GM10248 (cell line): ENCODE data around the gene EQTN.
"Not testable (repeated sequence)": the region's sequence is repeated elsewhere in the genome, so short reads cannot be mapped to it uniquely, and the experiment has no call there.

Experiments used
- CTCF ChIA-PET: fragments of 300-600 bp; sonication (Branson Sonifier 250); formaldehyde crosslinking; extraction: SDS; loops from one replicate; lab custom pipeline; 2021; ENCODE audit warnings: antibody characterized with exemption; lab: Yijun Ruan, JAX
- POLR2A ChIA-PET: fragments of 350-650 bp; sonication (Branson Sonifier 250); formaldehyde crosslinking; extraction: SDS; loops from one replicate; lab custom pipeline; 2020; ENCODE audit warnings: antibody characterized with exemption; lab: Yijun Ruan, JAX
- DNase-seq: peaks from one replicate; pipeline ENCODE4 v3.0.0; 2012; ENCODE audit errors: extremely low spot score
- TF ChIP-seq, protein P1 (sequence below): IDR thresholded peaks from 2 replicates; pipeline ENCODE4 v1.5.1; 2012; ENCODE audit warnings: mild to moderate bottlenecking, low read depth; ENCODE audit errors: extremely low read depth, missing control alignments, control extremely low read depth

Gene EQTN

GRCh38 chr9:27247756-27248155, 49.2 kb downstream of the EQTN start:
- peak; percentile 38 for DNase-seq
- TF ChIP-seq, protein P1, sequence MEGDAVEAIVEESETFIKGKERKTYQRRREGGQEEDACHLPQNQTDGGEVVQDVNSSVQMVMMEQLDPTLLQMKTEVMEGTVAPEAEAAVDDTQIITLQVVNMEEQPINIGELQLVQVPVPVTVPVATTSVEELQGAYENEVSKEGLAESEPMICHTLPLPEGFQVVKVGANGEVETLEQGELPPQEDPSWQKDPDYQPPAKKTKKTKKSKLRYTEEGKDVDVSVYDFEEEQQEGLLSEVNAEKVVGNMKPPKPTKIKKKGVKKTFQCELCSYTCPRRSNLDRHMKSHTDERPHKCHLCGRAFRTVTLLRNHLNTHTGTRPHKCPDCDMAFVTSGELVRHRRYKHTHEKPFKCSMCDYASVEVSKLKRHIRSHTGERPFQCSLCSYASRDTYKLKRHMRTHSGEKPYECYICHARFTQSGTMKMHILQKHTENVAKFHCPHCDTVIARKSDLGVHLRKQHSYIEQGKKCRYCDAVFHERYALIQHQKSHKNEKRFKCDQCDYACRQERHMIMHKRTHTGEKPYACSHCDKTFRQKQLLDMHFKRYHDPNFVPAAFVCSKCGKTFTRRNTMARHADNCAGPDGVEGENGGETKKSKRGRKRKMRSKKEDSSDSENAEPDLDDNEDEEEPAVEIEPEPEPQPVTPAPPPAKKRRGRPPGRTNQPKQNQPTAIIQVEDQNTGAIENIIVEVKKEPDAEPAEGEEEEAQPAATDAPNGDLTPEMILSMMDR: peak; percentile 52
- ChIA-PET POLR2A (no interaction called here), CTCF (interaction anchor here (0.6 to 3.6 kb wide), 4 partner anchors 9 to 29 kb away, joined by 3 to 19 read pairs (median 6); no protein-coding TSS in a partner anchor)

DNA sequence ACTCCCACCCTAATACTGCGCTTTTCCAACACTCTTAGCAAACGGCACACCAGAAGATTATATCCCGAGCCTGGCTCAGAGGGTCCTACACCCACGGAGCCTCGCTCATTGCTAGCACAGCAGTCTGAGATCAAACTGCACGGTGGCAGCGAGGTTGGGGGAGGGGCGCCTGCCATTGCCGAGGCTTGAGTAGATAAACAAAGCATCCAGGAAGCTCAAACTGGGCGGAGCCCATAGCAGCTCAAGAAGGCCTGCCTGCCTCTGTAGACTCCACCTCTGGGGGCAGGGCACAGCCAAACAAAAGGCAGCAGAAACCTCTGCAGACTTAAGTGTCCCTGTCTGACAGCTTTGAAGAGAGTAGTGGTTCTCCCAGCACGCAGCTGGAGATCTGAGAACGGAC, 57.3 kb downstream of the EQTN start:
- CTCF ChIA-PET: interaction anchor here (1.4 kb wide), 1 partner anchor 8 kb away, joined by 3 read pairs; no protein-coding TSS in a partner anchor
- DNase-seq, POLR2A ChIA-PET: not testable (repeated sequence)
